ENCODE data around the gene NBAS.

DNA sequence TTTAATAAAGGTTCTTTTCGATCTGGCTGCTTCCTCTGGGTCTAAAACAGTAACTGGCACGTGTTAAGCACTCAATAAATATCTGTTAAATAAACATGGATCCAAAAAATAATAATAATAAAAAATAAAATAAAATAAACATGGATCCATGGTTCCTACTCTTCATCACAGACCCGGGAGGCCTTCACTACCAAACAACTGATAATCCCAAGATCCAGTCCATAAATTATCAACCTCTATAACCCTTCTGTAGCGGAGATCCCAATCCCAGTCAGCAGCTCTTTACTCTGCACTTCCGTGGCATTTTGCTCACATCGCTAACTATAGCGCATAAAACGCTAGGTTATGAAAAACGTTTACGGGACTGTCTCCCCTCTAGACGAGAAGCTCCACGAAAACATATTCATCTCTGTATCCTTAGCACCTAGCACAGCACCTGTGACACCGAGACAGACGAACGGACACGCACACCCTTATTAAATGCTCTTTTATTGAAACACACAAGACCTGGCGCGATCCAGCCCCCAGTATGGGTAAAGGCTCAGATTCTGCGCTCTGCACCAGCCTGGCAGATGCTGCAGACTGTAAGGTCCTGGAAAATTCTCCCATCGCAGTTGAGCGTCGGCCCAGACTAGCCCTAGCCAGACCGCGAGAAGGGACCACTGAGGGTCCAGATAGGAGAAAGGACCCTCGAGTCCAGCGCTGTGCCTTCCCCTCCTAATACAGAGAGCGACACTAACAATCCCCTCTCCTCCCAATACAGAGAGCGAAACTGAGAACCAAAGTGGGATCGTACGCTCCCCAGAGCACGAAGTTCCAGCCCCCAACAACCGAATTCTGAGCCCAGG lies 770 bp downstream of the NBAS start:
- TF ChIP-seq, protein P1, sequence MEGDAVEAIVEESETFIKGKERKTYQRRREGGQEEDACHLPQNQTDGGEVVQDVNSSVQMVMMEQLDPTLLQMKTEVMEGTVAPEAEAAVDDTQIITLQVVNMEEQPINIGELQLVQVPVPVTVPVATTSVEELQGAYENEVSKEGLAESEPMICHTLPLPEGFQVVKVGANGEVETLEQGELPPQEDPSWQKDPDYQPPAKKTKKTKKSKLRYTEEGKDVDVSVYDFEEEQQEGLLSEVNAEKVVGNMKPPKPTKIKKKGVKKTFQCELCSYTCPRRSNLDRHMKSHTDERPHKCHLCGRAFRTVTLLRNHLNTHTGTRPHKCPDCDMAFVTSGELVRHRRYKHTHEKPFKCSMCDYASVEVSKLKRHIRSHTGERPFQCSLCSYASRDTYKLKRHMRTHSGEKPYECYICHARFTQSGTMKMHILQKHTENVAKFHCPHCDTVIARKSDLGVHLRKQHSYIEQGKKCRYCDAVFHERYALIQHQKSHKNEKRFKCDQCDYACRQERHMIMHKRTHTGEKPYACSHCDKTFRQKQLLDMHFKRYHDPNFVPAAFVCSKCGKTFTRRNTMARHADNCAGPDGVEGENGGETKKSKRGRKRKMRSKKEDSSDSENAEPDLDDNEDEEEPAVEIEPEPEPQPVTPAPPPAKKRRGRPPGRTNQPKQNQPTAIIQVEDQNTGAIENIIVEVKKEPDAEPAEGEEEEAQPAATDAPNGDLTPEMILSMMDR (IDR thresholded peaks at IDR 0.05): no peak
- no peak for TF ChIP-seq POLR2AphosphoS5 (IDR thresholded peaks at IDR 0.05)
